Ishikawa (cell line): ENCODE results near the gene ZKSCAN3.

ENCODE experiments used
- CEBPB ChIP-seq: IDR thresholded peaks from 2 replicates; pipeline ENCODE4 v1.6.1; 2012
- CREB1 ChIP-seq: IDR thresholded peaks from 2 replicates; pipeline ENCODE4 v1.6.1; 2012; ENCODE audit warnings: low read depth
- EGR1 ChIP-seq: IDR thresholded peaks from 2 replicates; pipeline ENCODE4 v1.6.1; 2012
- EP300 ChIP-seq: IDR thresholded peaks from 2 replicates; pipeline ENCODE4 v1.6.1; 2012; ENCODE audit warnings: borderline replicate concordance
- FOXM1 ChIP-seq: IDR thresholded peaks from 2 replicates; pipeline ENCODE4 v1.6.1; 2012; ENCODE audit warnings: low read depth, borderline replicate concordance
- MAX ChIP-seq: IDR thresholded peaks from 2 replicates; pipeline ENCODE4 v1.6.1; 2012
- RAD21 ChIP-seq: IDR thresholded peaks from 2 replicates; pipeline ENCODE4 v1.6.1; 2012; ENCODE audit warnings: low read depth
- REST ChIP-seq: IDR thresholded peaks from 2 replicates; pipeline ENCODE4 v1.6.1; 2012; ENCODE audit warnings: low read depth, mild to moderate bottlenecking
- TAF1 ChIP-seq: IDR thresholded peaks from 2 replicates; pipeline ENCODE4 v1.6.1; 2012; ENCODE audit warnings: low read depth, mild to moderate bottlenecking
- TEAD4 ChIP-seq: IDR thresholded peaks from 2 replicates; pipeline ENCODE4 v1.6.1; 2012
- YY1 ChIP-seq: IDR thresholded peaks from 2 replicates; pipeline ENCODE4 v1.6.1; 2012; ENCODE audit warnings: low read depth

- TF ChIP-seq CEBPB, result no peak
- no peak for TF ChIP-seq RAD21
- no peak for TF ChIP-seq TEAD4
- no peak for TF ChIP-seq FOXM1
- TF ChIP-seq YY1, result no peak
- TF ChIP-seq TAF1, result no peak
- no peak for TF ChIP-seq REST
- TF ChIP-seq EP300, result no peak
- TF ChIP-seq EGR1, result no peak
- TF ChIP-seq CREB1, result no peak
- TF ChIP-seq MAX, result no peak
Observed at GRCh38 chr6:28323813-28324424, 25.8 kb upstream of the ZKSCAN3 start.
